Measurements from ENCODE around the gene TRPM1. TPM values are rescaled to one million over a fixed set of nuclear protein-coding genes. Genes with fewer than 3 reads are reported as not detected.

Gene TRPM1
- total RNA-seq, 2 donors from 2014 or later, result not detected

DNA sequence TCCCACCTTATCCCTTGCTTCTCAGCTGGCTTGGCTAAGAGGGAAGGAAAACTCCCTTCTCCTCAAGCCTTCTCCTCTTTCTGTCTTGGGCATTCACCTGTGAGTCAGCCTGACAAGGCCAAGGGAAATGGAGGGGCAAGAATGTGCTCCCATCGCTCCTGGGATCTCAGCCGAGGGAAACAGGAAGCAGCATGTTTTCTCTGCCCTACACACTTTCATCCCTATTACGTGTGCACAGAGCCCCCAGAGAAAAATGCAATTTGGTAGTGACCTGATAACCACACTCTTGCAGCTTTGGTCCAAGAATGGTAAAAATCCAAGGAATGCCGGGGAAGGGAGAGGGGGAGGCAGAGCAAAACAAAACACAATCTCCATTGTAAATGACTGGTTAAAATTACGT is 77.2 kb downstream of the TRPM1 start:
- H3K27ac Mint-ChIP-seq, result no peak overlapping the region
- ATAC-seq, result no peak
- no peaks in the 10 kb centered on the region for H3K36me3 Mint-ChIP-seq
- DNase-seq (ENCODE audit: low spot score), result no peak
- no peak overlapping the region for H3K4me3 Mint-ChIP-seq
- H3K9me3 Mint-ChIP-seq, result no peaks in the 10 kb centered on the region
- peaks cover 5 to 12% of the 10 kb centered on the region in 2 donors for H3K4me1 Mint-ChIP-seq (ENCODE audit: low read depth in 2 of 2)
- peaks cover 5 to 6% of the 10 kb centered on the region in 2 donors for H3K27me3 Mint-ChIP-seq

GRCh38 chr15:31023841-31024240 is 77.7 kb downstream of the TRPM1 start:
- Mint-ChIP-seq H3K27ac (no peak overlapping the region), H3K36me3 (no peaks in the 10 kb centered on the region), H3K4me1 (ENCODE audit: low read depth in 2 of 2) (peaks cover 5 to 12% of the 10 kb centered on the region in 2 donors), H3K9me3 (no peaks in the 10 kb centered on the region), H3K4me3 (no peak overlapping the region), H3K27me3 (peaks cover under 1 to 5% of the 10 kb centered on the region in 2 donors)
- ATAC-seq (no peak), DNase-seq (ENCODE audit: low spot score) (no peak)

- Mint-ChIP-seq H3K36me3 (no peaks in the 10 kb centered on the region), H3K27me3 (peaks cover 0 to 5% of the 10 kb centered on the region in 2 donors), H3K4me1 (ENCODE audit: low read depth in 2 of 2) (peaks cover 5 to 9% of the 10 kb centered on the region in 2 donors), H3K27ac (no peak overlapping the region), H3K9me3 (no peaks in the 10 kb centered on the region), H3K4me3 (no peak overlapping the region)
- no peak for DNase-seq (ENCODE audit: low spot score)
- ATAC-seq, result no peak
These were observed 80.4 kb downstream of the TRPM1 start for GRCh38 chr15:31021067-31021665.

DNA sequence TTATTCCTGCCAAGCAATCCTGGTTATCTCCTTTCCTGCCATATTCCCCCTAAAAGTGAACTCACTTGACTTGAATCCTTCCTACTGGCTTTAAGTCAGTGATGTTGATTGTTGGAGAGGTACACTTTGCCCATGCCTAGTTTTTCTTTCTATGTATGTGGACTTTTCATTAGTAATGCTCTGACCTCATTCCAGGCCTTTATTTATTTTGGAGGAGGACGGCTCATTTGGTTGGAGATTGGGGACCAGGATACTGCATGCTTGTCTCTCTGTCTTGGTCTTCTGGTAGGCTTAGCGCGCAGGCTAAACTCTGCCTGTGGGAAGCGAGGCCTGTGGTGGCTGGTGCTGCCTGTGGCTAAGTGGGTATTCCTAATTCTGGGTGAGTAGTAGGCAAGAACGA is 81.0 kb downstream of the TRPM1 start:
- no peak for ATAC-seq
- Mint-ChIP-seq H3K27ac (no peak overlapping the region), H3K4me1 (ENCODE audit: low read depth in 2 of 2) (peaks cover 5 to 10% of the 10 kb centered on the region in 2 donors), H3K27me3 (peaks cover 0 to 5% of the 10 kb centered on the region in 2 donors), H3K36me3 (no peaks in the 10 kb centered on the region), H3K9me3 (no peaks in the 10 kb centered on the region), H3K4me3 (no peak overlapping the region)
- no peak for DNase-seq (ENCODE audit: low spot score)

GRCh38 chr15:31019986-31020385 is 81.5 kb downstream of the TRPM1 start:
- Mint-ChIP-seq H3K9me3 (no peaks in the 10 kb centered on the region), H3K4me3 (no peak overlapping the region), H3K27me3 (peaks cover 0 to 5% of the 10 kb centered on the region in 2 donors), H3K4me1 (ENCODE audit: low read depth in 2 of 2) (peaks cover 5 to 10% of the 10 kb centered on the region in 2 donors), H3K27ac (no peak overlapping the region), H3K36me3 (no peaks in the 10 kb centered on the region)
- no peak for ATAC-seq
- DNase-seq (ENCODE audit: low spot score), result no peak

DNA sequence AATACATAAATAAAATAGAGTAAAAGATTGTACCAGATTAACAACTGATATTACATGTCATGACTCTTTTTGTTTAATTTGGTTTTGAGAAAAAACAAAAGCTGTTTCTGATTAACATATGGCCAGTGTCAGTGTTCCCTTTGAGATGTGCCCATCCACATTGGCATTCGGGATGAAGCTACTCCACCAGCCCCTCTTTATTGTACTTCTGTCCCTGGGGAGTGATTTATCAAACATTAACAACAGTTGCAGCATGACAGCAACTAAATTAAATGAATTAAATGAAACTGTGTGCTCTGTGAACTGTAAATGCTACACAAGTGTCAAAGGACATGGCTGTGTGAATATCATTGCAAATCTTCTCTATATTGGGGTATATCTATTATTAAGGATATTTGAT is 84.2 kb downstream of the TRPM1 start:
- ATAC-seq (no peak), DNase-seq (ENCODE audit: low spot score) (no peak)
- Mint-ChIP-seq H3K36me3 (peaks cover 15% of the 10 kb centered on the region), H3K4me1 (ENCODE audit: low read depth in 2 of 2) (peaks cover 15 to 18% of the 10 kb centered on the region in 2 donors), H3K9me3 (peaks cover 4% of the 10 kb centered on the region), H3K27ac (no peak overlapping the region), H3K27me3 (no peaks in the 10 kb centered on the region), H3K4me3 (no peak overlapping the region)

DNA sequence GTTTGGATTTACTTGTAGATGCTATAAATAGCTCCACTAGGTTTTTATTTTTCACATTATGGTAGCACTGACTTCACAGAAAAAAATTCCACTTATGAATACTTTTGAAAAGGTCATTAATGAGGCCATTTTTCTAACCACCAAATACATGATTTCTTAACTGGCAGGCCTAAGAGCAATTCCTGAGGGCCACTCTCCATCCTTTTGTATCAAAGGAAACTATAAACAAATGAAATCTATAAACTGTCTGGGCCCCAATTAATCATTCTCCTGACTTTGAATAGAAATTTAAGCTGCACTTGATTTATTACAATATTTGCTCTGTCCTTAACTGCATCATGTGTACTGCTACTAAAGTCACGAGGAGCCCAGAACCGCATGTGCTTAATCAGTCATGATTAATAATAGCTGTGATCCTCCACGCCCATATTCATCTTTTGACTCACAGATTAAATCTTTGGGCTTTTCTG is 85.0 kb downstream of the TRPM1 start:
- H3K36me3 Mint-ChIP-seq, result peaks cover 18% of the 10 kb centered on the region
- H3K9me3 Mint-ChIP-seq, result peaks cover 8% of the 10 kb centered on the region
- peaks cover 15 to 18% of the 10 kb centered on the region in 2 donors for H3K4me1 Mint-ChIP-seq (ENCODE audit: low read depth in 2 of 2)
- H3K27me3 Mint-ChIP-seq, result no peaks in the 10 kb centered on the region
- no peak overlapping the region for H3K27ac Mint-ChIP-seq
- DNase-seq (ENCODE audit: low spot score) (no peak), ATAC-seq (no peak)
- H3K4me3 Mint-ChIP-seq, result no peak overlapping the region

- H3K36me3 Mint-ChIP-seq, result peaks cover 18% of the 10 kb centered on the region
These were observed 87.0 kb downstream of the TRPM1 start for GRCh38 chr15:31014608-31014925.

GRCh38 chr15:31013863-31014607 is 87.5 kb downstream of the TRPM1 start:
- Mint-ChIP-seq H3K9me3 (peaks cover 8% of the 10 kb centered on the region), H3K4me3 (peak overlapping the region; percentile 0), H3K27ac (peak overlapping the region; percentile 56 to 72), H3K36me3 (peaks cover 18% of the 10 kb centered on the region), H3K4me1 (ENCODE audit: low read depth in 2 of 2) (peaks cover 21 to 22% of the 10 kb centered on the region in 2 donors), H3K27me3 (no peaks in the 10 kb centered on the region)
- no peak for DNase-seq (ENCODE audit: low spot score)
- ATAC-seq, result peak; percentile 59 to 62

More at GRCh38 chr15:31014608-31014925, 87.0 kb downstream of the TRPM1 start:
- DNase-seq (ENCODE audit: low spot score), result no peak
- no peaks in the 10 kb centered on the region for H3K27me3 Mint-ChIP-seq
- H3K27ac Mint-ChIP-seq, result peak overlapping the region in 1 of 2 donors; percentile 72
- H3K4me1 Mint-ChIP-seq (ENCODE audit: low read depth in 2 of 2), result peaks cover 16 to 18% of the 10 kb centered on the region in 2 donors
- H3K9me3 Mint-ChIP-seq, result peaks cover 8% of the 10 kb centered on the region
- no peak overlapping the region for H3K4me3 Mint-ChIP-seq
- ATAC-seq, result no peak

DNA sequence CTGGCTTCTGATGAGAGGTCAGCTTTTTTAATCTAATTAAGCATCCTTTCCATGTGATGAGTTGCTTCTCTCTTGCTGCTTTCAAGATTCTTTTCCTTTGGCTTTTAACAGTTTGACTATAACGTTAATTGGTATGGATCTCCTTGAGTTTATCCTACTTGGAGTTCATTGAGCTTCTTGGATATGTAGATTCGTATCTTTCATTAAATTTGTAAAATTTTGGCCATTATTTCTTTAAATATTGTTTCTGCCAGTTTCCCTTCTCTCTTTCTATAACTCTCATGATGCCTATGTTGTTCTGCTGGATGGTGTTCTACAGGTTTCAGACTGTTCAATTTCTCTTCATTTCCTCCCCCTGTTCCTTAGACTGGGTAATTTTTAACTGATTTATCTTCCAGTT is 89.1 kb downstream of the TRPM1 start:
- Mint-ChIP-seq H3K27me3 (no peaks in the 10 kb centered on the region), H3K4me1 (ENCODE audit: low read depth in 2 of 2) (peaks cover 25 to 28% of the 10 kb centered on the region in 2 donors), H3K9me3 (peaks cover 8% of the 10 kb centered on the region), H3K27ac (peak overlapping the region in 1 of 2 donors; percentile 47), H3K4me3 (no peak overlapping the region), H3K36me3 (peaks cover 18% of the 10 kb centered on the region)
- DNase-seq (ENCODE audit: low spot score) (no peak), ATAC-seq (no peak)

DNA sequence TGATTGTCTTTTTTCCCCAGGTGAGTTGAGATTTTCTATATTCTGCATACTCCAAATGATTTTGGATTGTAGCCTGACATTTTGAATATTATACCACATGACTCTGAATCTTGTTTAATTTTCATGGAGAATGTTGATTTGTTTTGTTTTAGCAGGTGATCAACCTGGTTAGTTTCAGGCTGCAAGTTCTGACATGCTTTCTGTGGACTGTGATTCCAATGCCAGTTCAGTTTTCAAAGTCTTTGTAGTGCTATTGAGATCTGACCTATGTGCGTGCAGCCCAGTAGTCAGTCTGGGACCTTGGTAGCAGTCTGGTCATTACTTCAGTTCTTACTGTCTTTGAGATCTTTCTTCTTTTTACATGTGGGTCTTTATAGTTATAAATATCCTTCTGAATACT is 91.5 kb downstream of the TRPM1 start:
- Mint-ChIP-seq H3K36me3 (peaks cover 18% of the 10 kb centered on the region), H3K27me3 (no peaks in the 10 kb centered on the region), H3K27ac (no peak overlapping the region), H3K4me1 (ENCODE audit: low read depth in 2 of 2) (peaks cover 28 to 37% of the 10 kb centered on the region in 2 donors), H3K4me3 (no peak overlapping the region), H3K9me3 (peaks cover 8% of the 10 kb centered on the region)
- ATAC-seq (no peak), DNase-seq (ENCODE audit: low spot score) (no peak)

DNA sequence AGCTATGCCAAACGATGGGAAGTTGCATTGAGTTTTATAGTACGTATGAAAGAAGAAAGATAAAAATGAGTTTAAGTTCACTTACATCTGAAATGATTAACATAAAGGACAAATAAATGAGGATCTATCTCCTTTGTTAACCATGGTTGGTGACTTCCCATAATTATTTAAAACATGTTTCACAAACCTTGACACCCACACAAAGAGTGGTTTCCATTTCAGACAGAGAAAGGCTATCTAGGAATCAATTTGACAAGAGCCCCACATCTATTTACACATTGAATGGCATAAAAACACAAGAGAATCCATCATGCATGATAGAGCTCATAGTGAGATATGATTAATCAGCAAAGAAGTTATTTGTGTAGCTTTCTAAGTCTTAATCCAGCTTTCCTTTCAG is 95.9 kb downstream of the TRPM1 start:
- Mint-ChIP-seq H3K27ac (peak overlapping the region in 1 of 2 donors; percentile 5), H3K27me3 (no peaks in the 10 kb centered on the region), H3K36me3 (no peaks in the 10 kb centered on the region), H3K4me1 (ENCODE audit: low read depth in 2 of 2) (peaks cover 26 to 31% of the 10 kb centered on the region in 2 donors), H3K9me3 (no peaks in the 10 kb centered on the region), H3K4me3 (peak overlapping the region; percentile 23)
- ATAC-seq (no peak), DNase-seq (ENCODE audit: low spot score) (no peak)

GRCh38 chr15:31004220-31004733 is 97.2 kb downstream of the TRPM1 start:
- H3K9me3 Mint-ChIP-seq, result no peaks in the 10 kb centered on the region
- DNase-seq (ENCODE audit: low spot score) (peak; percentile 69), ATAC-seq (peak; percentile 89 to 95)
- H3K36me3 Mint-ChIP-seq, result no peaks in the 10 kb centered on the region
- H3K27ac Mint-ChIP-seq, result peak overlapping the region in 1 of 2 donors; percentile 26
- H3K4me1 Mint-ChIP-seq (ENCODE audit: low read depth in 2 of 2), result peaks cover 23 to 28% of the 10 kb centered on the region in 2 donors
- H3K27me3 Mint-ChIP-seq, result no peaks in the 10 kb centered on the region
- peak overlapping the region; percentile 74 for H3K4me3 Mint-ChIP-seq

GRCh38 chr15:31001702-31002101 is 99.8 kb downstream of the TRPM1 start:
- Mint-ChIP-seq H3K9me3 (no peaks in the 10 kb centered on the region), H3K4me1 (ENCODE audit: low read depth in 2 of 2) (peaks cover 18 to 19% of the 10 kb centered on the region in 2 donors), H3K4me3 (no peak overlapping the region), H3K27ac (no peak overlapping the region), H3K27me3 (no peaks in the 10 kb centered on the region), H3K36me3 (no peaks in the 10 kb centered on the region)
- ATAC-seq (no peak), DNase-seq (ENCODE audit: low spot score) (no peak)
